ENCODE measurements around the gene PPP1R9A. TPM values are rescaled to one million over a fixed set of nuclear protein-coding genes. Genes with fewer than 3 reads are reported as not detected.

The PPP1R9A gene
- total and polyA plus RNA-seq, 12 donors = 1.4 to 41.9 (median 29.1) TPM

DNA sequence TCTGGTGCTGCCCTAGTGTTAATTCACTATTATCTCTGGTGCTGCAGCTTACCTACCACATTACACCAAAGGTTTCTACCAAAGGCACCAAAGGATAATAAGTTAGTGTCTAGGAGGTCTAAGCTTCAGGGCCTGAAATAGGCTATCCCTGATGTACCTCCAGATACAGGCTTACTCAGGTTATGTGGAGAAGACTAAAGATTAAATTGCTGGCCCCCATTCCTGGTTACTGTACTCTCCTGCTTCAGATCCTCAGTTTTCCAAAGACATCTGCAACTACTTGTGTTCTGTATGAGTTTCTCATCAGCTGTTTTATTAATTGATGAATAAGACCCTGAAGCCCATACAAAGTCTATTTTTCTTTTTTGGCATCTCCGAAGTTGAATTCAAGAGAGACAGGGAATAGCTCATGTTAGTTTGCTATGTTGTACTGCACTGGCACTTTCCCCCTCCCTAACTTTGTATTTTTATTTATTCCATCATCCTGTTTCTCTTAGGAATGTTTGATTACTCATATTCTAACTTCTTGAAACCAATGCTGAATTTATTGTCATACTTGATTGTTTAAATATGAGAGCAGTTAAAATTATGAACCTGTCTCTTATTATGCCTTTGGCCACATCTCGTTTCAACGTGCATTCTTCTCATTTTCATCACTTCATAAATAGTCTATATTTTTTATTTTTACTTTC lies 331.0 kb downstream of the PPP1R9A start:
- 73 to 85% methylated on average over 3 of the region's 3 CpGs for WGBS, 2 donors
- Histone ChIP-seq H3K9me3 (no peaks in the 10 kb centered on the region), H3K4me1 (no peaks in the 10 kb centered on the region), H3K36me3 (no peaks in the 10 kb centered on the region), H3K4me3 (no peak overlapping the region), H3K27ac (no peak overlapping the region), H3K27me3 (no peaks in the 10 kb centered on the region)
- no peak for ATAC-seq
- intact Hi-C loops (cut with DNase I) = no loop called here
- TF ChIP-seq, protein P1, sequence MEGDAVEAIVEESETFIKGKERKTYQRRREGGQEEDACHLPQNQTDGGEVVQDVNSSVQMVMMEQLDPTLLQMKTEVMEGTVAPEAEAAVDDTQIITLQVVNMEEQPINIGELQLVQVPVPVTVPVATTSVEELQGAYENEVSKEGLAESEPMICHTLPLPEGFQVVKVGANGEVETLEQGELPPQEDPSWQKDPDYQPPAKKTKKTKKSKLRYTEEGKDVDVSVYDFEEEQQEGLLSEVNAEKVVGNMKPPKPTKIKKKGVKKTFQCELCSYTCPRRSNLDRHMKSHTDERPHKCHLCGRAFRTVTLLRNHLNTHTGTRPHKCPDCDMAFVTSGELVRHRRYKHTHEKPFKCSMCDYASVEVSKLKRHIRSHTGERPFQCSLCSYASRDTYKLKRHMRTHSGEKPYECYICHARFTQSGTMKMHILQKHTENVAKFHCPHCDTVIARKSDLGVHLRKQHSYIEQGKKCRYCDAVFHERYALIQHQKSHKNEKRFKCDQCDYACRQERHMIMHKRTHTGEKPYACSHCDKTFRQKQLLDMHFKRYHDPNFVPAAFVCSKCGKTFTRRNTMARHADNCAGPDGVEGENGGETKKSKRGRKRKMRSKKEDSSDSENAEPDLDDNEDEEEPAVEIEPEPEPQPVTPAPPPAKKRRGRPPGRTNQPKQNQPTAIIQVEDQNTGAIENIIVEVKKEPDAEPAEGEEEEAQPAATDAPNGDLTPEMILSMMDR (IDR thresholded peaks at IDR 0.05) = no peak
- no peak for DNase-seq

- H3K27me3 ChIP-seq = no peaks in the 10 kb centered on the region
- intact Hi-C loops (cut with DNase I) = loop anchor here in 3 of 10 donors (10.0 kb wide), 2 partner anchors 234 to 946 kb away; no protein-coding TSS in a partner anchor
- 74 to 77% methylated on average over 1 of the region's 1 CpG for WGBS, 2 donors
- TF ChIP-seq, protein P1 (IDR thresholded peaks at IDR 0.05) = no peak
- no peaks in the 10 kb centered on the region for H3K4me1 ChIP-seq
- ATAC-seq (no peak), DNase-seq (no peak)
- H3K36me3 ChIP-seq = no peaks in the 10 kb centered on the region
- no peak overlapping the region for H3K4me3 ChIP-seq
- H3K9me3 ChIP-seq = no peaks in the 10 kb centered on the region
- H3K27ac ChIP-seq = no peak overlapping the region
Observed at GRCh38 chr7:95240921-95241320, 333.5 kb downstream of the PPP1R9A start.

- intact Hi-C loops (cut with DNase I) = loop anchor here in 3 of 10 donors (10.0 kb wide), 2 partner anchors 233 to 947 kb away; no protein-coding TSS in a partner anchor
- no peaks in the 10 kb centered on the region for H3K27me3 ChIP-seq
- H3K4me1 ChIP-seq = no peaks in the 10 kb centered on the region
- no peak overlapping the region for H3K27ac ChIP-seq
- 26 to 31% methylated on average over 2 of the region's 2 CpGs for WGBS, 2 donors
- no peaks in the 10 kb centered on the region for H3K9me3 ChIP-seq
- no peaks in the 10 kb centered on the region for H3K36me3 ChIP-seq
- H3K4me3 ChIP-seq = no peak overlapping the region
- TF ChIP-seq, protein P1 (IDR thresholded peaks at IDR 0.05) = no peak
- DNase-seq (no peak), ATAC-seq (no peak)
Observed at GRCh38 chr7:95242266-95242665, 334.9 kb downstream of the PPP1R9A start.

DNA sequence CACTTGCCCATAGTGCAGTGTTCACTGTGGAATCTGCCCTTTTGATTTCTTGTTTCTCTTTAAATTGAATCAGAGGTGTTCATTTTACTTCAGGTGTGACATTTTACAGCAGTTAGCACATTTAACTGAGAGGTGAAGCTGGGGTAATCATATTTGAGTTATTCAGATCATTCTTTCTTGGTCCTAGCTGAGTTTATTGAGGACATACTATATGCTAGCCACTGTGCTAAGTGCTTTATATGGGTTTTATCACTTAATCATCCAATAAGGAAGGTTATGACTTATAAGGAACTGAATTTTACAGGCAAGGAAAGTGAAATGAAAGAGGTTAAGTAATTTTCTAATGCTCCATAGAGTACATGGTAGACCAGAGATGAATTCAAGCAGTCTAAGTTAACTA lies 337.2 kb downstream of the PPP1R9A start:
- Histone ChIP-seq H3K27ac (no peak overlapping the region), H3K27me3 (no peaks in the 10 kb centered on the region), H3K36me3 (no peaks in the 10 kb centered on the region), H3K9me3 (no peaks in the 10 kb centered on the region), H3K4me1 (no peaks in the 10 kb centered on the region), H3K4me3 (no peak overlapping the region)
- DNase-seq = no peak
- TF ChIP-seq, protein P1 (IDR thresholded peaks at IDR 0.05) = no peak
- no peak for ATAC-seq
- intact Hi-C loops (cut with DNase I) = loop anchor here in 6 of 10 donors (5.0 to 10.0 kb wide), 4 partner anchors 230 to 950 kb away; no protein-coding TSS in a partner anchor

All from heart right ventricle (tissue), 16 donors.